Stimulated activated effector memory CD8-positive, alpha-beta T cell treated with anti-CD3 and anti-CD28 coated beads, Interleukin-12 subunit alpha, Interleukin-12 subunit beta, amount 100 ng/mL, for 72 hours (primary cell): ENCODE data around the gene FADD.
"Not testable (repeated sequence)": the region's sequence is repeated elsewhere in the genome, so short reads cannot be mapped to it uniquely, and the experiment has no call there.

Experiments
- ATAC-seq: fragments of 150-1000 bp; cut with Tn5 transposase; 2 replicates; pipeline ENCODE4 v1.10.0; 2021
- DNase-seq, 2 donors: peaks; one replicate each; pipeline ENCODE4 v3.0.0; 2021 to 2022; ENCODE audit warnings: low spot score in 2 of 2
- H3K27ac Mint-ChIP-seq: one replicate; pipeline ENCODE4 v1.8.0; 2022; ENCODE audit warnings: mild to moderate bottlenecking, mixed read lengths
- H3K36me3 Mint-ChIP-seq: one replicate; pipeline ENCODE4 v1.8.0; 2022; ENCODE audit warnings: mild to moderate bottlenecking, mixed read lengths
- H3K4me1 Mint-ChIP-seq: one replicate; pipeline ENCODE4 v1.8.0; 2022; ENCODE audit warnings: mixed read lengths
- H3K4me3 Mint-ChIP-seq: one replicate; pipeline ENCODE4 v1.8.0; 2022; ENCODE audit warnings: mild to moderate bottlenecking, mixed read lengths
- H3K9me3 Mint-ChIP-seq: one replicate; pipeline ENCODE4 v1.8.0; 2022; ENCODE audit warnings: mixed read lengths

The FADD gene

GRCh38 chr11:70207531-70208131, 4.5 kb downstream of the FADD start:
- Mint-ChIP-seq H3K4me1 (peaks cover 64% of the 10 kb centered on the region), H3K27ac (no peak overlapping the region), H3K36me3 (peaks cover 70% of the 10 kb centered on the region), H3K4me3 (no peak overlapping the region), H3K9me3 (no peaks in the 10 kb centered on the region)
- ATAC-seq (no peak), DNase-seq (no peak)

GRCh38 chr11:70209391-70209912, 6.4 kb downstream of the FADD start:
- H3K4me3 Mint-ChIP-seq: no peak overlapping the region
- peaks cover 60% of the 10 kb centered on the region for H3K36me3 Mint-ChIP-seq
- peak overlapping the region; percentile 87 for H3K27ac Mint-ChIP-seq
- no peak for DNase-seq
- ATAC-seq: no peak
- peaks cover 56% of the 10 kb centered on the region for H3K4me1 Mint-ChIP-seq
- no peaks in the 10 kb centered on the region for H3K9me3 Mint-ChIP-seq

- no peaks in the 10 kb centered on the region for H3K9me3 Mint-ChIP-seq
- no peak for ATAC-seq
- DNase-seq: no peak
- H3K4me3 Mint-ChIP-seq: no peak overlapping the region
- H3K27ac Mint-ChIP-seq: peak overlapping the region; percentile 87
- H3K36me3 Mint-ChIP-seq: peaks cover 54% of the 10 kb centered on the region
- peaks cover 50% of the 10 kb centered on the region for H3K4me1 Mint-ChIP-seq
Observed at GRCh38 chr11:70210051-70210501, 7.0 kb downstream of the FADD start.

GRCh38 chr11:70210530-70210929, 7.4 kb downstream of the FADD start:
- DNase-seq (no peak), ATAC-seq (no peak)
- peak overlapping the region; percentile 87 for H3K27ac Mint-ChIP-seq

GRCh38 chr11:70212227-70212811, 9.2 kb downstream of the FADD start:
- Mint-ChIP-seq H3K36me3 (peaks cover 31% of the 10 kb centered on the region), H3K9me3 (no peaks in the 10 kb centered on the region), H3K27ac (peak overlapping the region; percentile 44), H3K4me1 (peaks cover 30% of the 10 kb centered on the region), H3K4me3 (no peak overlapping the region)
- no peak for DNase-seq
- ATAC-seq: no peak

More at GRCh38 chr11:70210530-70210929, 7.4 kb downstream of the FADD start:
- peaks cover 49% of the 10 kb centered on the region for H3K36me3 Mint-ChIP-seq
- peaks cover 46% of the 10 kb centered on the region for H3K4me1 Mint-ChIP-seq
- H3K4me3 Mint-ChIP-seq: no peak overlapping the region
- no peaks in the 10 kb centered on the region for H3K9me3 Mint-ChIP-seq

GRCh38 chr11:70217388-70217787, 14.3 kb downstream of the FADD start:
- H3K9me3 Mint-ChIP-seq, H3K4me1 Mint-ChIP-seq, ATAC-seq, H3K27ac Mint-ChIP-seq, H3K36me3 Mint-ChIP-seq, H3K4me3 Mint-ChIP-seq, DNase-seq: not testable (repeated sequence)

- not testable (repeated sequence) for H3K9me3 Mint-ChIP-seq, DNase-seq, H3K4me3 Mint-ChIP-seq, ATAC-seq, H3K36me3 Mint-ChIP-seq, H3K4me1 Mint-ChIP-seq, H3K27ac Mint-ChIP-seq
Observed at GRCh38 chr11:70218076-70218475, 15.0 kb downstream of the FADD start.

GRCh38 chr11:70220136-70220535, 17.0 kb downstream of the FADD start:
- Mint-ChIP-seq H3K9me3 (no peaks in the 10 kb centered on the region), H3K36me3 (no peaks in the 10 kb centered on the region), H3K4me1 (no peaks in the 10 kb centered on the region), H3K27ac (no peak overlapping the region), H3K4me3 (no peak overlapping the region)
- no peak for ATAC-seq
- DNase-seq: no peak

GRCh38 chr11:70220920-70221319, 17.8 kb downstream of the FADD start:
- no peak for ATAC-seq
- no peak overlapping the region for H3K4me3 Mint-ChIP-seq
- no peaks in the 10 kb centered on the region for H3K4me1 Mint-ChIP-seq
- DNase-seq: no peak
- H3K36me3 Mint-ChIP-seq: no peaks in the 10 kb centered on the region
- no peaks in the 10 kb centered on the region for H3K9me3 Mint-ChIP-seq
- H3K27ac Mint-ChIP-seq: no peak overlapping the region

GRCh38 chr11:70225681-70226177, 22.6 kb downstream of the FADD start:
- DNase-seq (no peak), ATAC-seq (no peak)
- Mint-ChIP-seq H3K9me3 (no peaks in the 10 kb centered on the region), H3K4me3 (no peak overlapping the region), H3K4me1 (no peaks in the 10 kb centered on the region), H3K27ac (no peak overlapping the region), H3K36me3 (no peaks in the 10 kb centered on the region)

- Mint-ChIP-seq H3K27ac (no peak overlapping the region), H3K4me1 (no peaks in the 10 kb centered on the region), H3K36me3 (no peaks in the 10 kb centered on the region), H3K9me3 (no peaks in the 10 kb centered on the region), H3K4me3 (no peak overlapping the region)
- ATAC-seq (no peak), DNase-seq (no peak)
Observed at GRCh38 chr11:70226183-70226582, 23.1 kb downstream of the FADD start.

GRCh38 chr11:70226967-70227366, 23.9 kb downstream of the FADD start:
- no peaks in the 10 kb centered on the region for H3K36me3 Mint-ChIP-seq
- no peak for DNase-seq

GRCh38 chr11:70229737-70230136, 26.6 kb downstream of the FADD start:
- Mint-ChIP-seq H3K9me3 (no peaks in the 10 kb centered on the region), H3K4me3 (no peak overlapping the region), H3K4me1 (no peaks in the 10 kb centered on the region), H3K36me3 (no peaks in the 10 kb centered on the region), H3K27ac (no peak overlapping the region)
- no peak for ATAC-seq
- DNase-seq: no peak

More at GRCh38 chr11:70226967-70227366, 23.9 kb downstream of the FADD start:
- H3K27ac Mint-ChIP-seq: no peak overlapping the region
- no peaks in the 10 kb centered on the region for H3K4me1 Mint-ChIP-seq
- no peak overlapping the region for H3K4me3 Mint-ChIP-seq
- no peaks in the 10 kb centered on the region for H3K9me3 Mint-ChIP-seq
- ATAC-seq: no peak

- DNase-seq (no peak), ATAC-seq (no peak)
- H3K9me3 Mint-ChIP-seq: no peaks in the 10 kb centered on the region
- H3K27ac Mint-ChIP-seq: no peak overlapping the region
- H3K4me1 Mint-ChIP-seq: no peaks in the 10 kb centered on the region
- no peaks in the 10 kb centered on the region for H3K36me3 Mint-ChIP-seq
- H3K4me3 Mint-ChIP-seq: no peak overlapping the region
Observed at GRCh38 chr11:70230151-70230839, 27.2 kb downstream of the FADD start.

GRCh38 chr11:70230840-70231710, 28.0 kb downstream of the FADD start:
- Mint-ChIP-seq H3K27ac (no peak overlapping the region), H3K4me3 (no peak overlapping the region), H3K36me3 (no peaks in the 10 kb centered on the region), H3K4me1 (no peaks in the 10 kb centered on the region), H3K9me3 (no peaks in the 10 kb centered on the region)
- ATAC-seq (no peak), DNase-seq (no peak)
